Skeletal muscle satellite cell (primary cell): ENCODE results near the gene CLDN16.

Experiments used
- H3K27me3 ChIP-seq: 2 replicates; pipeline ENCODE4 v1.7.0; 2013; ENCODE audit warnings: low read length; ENCODE audit not compliant: control insufficient read depth, insufficient read depth
- H3K36me3 ChIP-seq: 2 replicates; pipeline ENCODE4 v1.7.0; 2013; ENCODE audit warnings: mild to moderate bottlenecking, control low read depth, low read length; ENCODE audit not compliant: insufficient read depth
- H3K4me1 ChIP-seq: 2 replicates; pipeline ENCODE4 v1.7.0; 2013; ENCODE audit warnings: low read length; ENCODE audit not compliant: control insufficient read depth, insufficient read depth
- H3K4me2 ChIP-seq: 2 replicates; pipeline ENCODE4 v1.7.0; 2013; ENCODE audit warnings: mild to moderate bottlenecking, low read length
- H3K4me3 ChIP-seq: 2 replicates; pipeline ENCODE4 v1.7.0; 2013; ENCODE audit warnings: low read length
- H3K9ac ChIP-seq: 2 replicates; pipeline ENCODE4 v1.7.0; 2013; ENCODE audit warnings: mild to moderate bottlenecking, low read depth, low read length, moderate library complexity
- H3K9me3 ChIP-seq: replicated peaks from 2 replicates; pipeline ENCODE4 v1.7.0; 2013; ENCODE audit warnings: mild to moderate bottlenecking, control low read depth, low read length

Gene CLDN16

DNA sequence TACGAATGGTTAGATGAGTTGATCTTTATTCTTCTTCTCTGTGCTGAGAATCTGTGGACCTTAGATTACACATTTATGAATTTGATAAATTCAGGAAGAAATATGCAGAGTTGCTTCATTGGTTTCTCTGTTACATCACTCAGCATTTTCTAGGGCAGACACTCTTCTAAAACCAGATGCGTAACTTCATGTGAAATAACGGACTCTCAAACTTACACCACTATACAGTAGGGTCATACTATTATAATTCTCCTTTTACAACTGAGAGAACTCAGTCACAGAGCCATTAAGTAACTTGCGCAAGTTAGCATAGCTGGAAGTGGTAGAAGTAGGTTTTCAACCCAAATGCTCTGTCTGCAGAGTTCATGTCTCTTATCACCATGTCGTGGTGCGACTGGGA lies 56.0 kb downstream of the CLDN16 start:
- Histone ChIP-seq H3K36me3 (no peaks in the 10 kb centered on the region), H3K4me2 (no peak overlapping the region), H3K9ac (no peak overlapping the region), H3K27me3 (no peaks in the 10 kb centered on the region), H3K4me1 (no peaks in the 10 kb centered on the region), H3K9me3 (no peaks in the 10 kb centered on the region), H3K4me3 (no peak overlapping the region)

DNA sequence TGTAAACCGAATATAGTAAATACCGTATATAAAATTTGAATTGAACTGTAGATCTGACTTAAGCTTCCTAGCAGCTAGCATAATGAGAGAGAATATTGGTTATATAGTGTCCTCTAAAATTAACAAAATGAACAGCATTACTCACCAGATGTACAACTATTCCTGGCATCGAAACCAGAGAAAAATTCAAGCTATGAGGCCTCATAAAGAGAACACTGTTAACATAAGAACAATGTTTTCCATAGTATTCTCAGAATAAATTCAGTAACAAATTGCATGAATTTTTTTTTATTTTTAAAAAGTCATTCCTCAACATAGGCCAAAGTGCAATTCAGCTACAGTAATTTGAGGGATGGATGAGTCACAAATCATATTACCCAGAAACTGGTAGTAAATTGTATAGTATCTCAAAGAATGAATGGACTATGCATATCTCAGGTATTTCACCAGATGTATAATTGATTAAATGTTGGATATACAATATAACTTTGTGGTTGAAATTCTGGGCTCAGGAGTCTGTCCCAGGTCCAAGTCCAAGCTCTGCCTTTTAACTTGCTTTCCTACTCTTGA lies 56.7 kb downstream of the CLDN16 start:
- H3K9ac ChIP-seq, result no peak overlapping the region
- no peaks in the 10 kb centered on the region for H3K27me3 ChIP-seq
- H3K4me2 ChIP-seq, result no peak overlapping the region
- no peak overlapping the region for H3K4me3 ChIP-seq
- no peaks in the 10 kb centered on the region for H3K36me3 ChIP-seq
- no peaks in the 10 kb centered on the region for H3K9me3 ChIP-seq
- H3K4me1 ChIP-seq, result no peaks in the 10 kb centered on the region

- no peaks in the 10 kb centered on the region for H3K9me3 ChIP-seq
- no peaks in the 10 kb centered on the region for H3K27me3 ChIP-seq
- H3K4me3 ChIP-seq, result no peak overlapping the region
Measured at GRCh38 chr3:190446573-190447279, 58.8 kb downstream of the CLDN16 start.

GRCh38 chr3:190448256-190448655 lies 60.3 kb downstream of the CLDN16 start:
- Histone ChIP-seq H3K9ac (no peak overlapping the region), H3K36me3 (no peaks in the 10 kb centered on the region)

More at GRCh38 chr3:190446573-190447279, 58.8 kb downstream of the CLDN16 start:
- Histone ChIP-seq H3K9ac (no peak overlapping the region), H3K4me1 (no peaks in the 10 kb centered on the region), H3K4me2 (no peak overlapping the region), H3K36me3 (no peaks in the 10 kb centered on the region)

DNA sequence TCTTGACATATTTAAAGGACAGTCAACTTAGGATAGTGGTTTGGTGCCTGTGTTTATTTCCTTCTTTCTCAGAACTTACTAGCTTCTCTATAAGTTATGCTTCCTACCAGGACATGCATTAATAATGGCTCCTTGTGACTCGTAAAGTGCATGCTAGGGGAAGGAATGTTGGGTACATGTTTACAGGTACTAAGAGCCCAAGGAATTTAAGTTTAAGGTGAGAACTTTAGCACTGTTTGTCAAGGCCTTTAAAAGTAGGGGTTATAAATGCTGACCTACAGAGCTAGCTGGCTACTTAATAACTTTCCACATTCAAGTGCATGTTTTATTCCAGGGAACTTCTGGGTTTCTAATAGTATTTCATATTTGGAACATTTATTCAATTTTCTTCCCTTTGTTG lies 61.8 kb downstream of the CLDN16 start, which contains the start of gene TMEM207:
TMEM207 (minus strand) TSS at position 101 of the 400 bp plus-strand sequence; CDS start at position 9, 92 bp downstream.
- no peaks in the 10 kb centered on the region for H3K4me1 ChIP-seq
- H3K4me2 ChIP-seq, result no peak within 1 kb of the TSS
- H3K4me3 ChIP-seq, result no peak within 1 kb of the TSS
- H3K27me3 ChIP-seq, result no peaks in the 10 kb centered on the region
- no peak within 1 kb of the TSS for H3K9ac ChIP-seq
- no peaks in the 10 kb centered on the region for H3K9me3 ChIP-seq
- H3K36me3 ChIP-seq, result no peaks in the 10 kb centered on the region

More at GRCh38 chr3:190448256-190448655, 60.3 kb downstream of the CLDN16 start:
- H3K4me3 ChIP-seq, result no peak overlapping the region
- H3K27me3 ChIP-seq, result no peaks in the 10 kb centered on the region
- H3K4me2 ChIP-seq, result no peak overlapping the region
- no peaks in the 10 kb centered on the region for H3K4me1 ChIP-seq
- H3K9me3 ChIP-seq, result no peaks in the 10 kb centered on the region

- Histone ChIP-seq H3K9me3 (no peaks in the 10 kb centered on the region), H3K9ac (no peak overlapping the region), H3K4me2 (no peak overlapping the region), H3K4me3 (no peak overlapping the region), H3K36me3 (no peaks in the 10 kb centered on the region), H3K27me3 (no peaks in the 10 kb centered on the region), H3K4me1 (no peaks in the 10 kb centered on the region)
Measured at GRCh38 chr3:190455828-190456227, 67.9 kb downstream of the CLDN16 start.

DNA sequence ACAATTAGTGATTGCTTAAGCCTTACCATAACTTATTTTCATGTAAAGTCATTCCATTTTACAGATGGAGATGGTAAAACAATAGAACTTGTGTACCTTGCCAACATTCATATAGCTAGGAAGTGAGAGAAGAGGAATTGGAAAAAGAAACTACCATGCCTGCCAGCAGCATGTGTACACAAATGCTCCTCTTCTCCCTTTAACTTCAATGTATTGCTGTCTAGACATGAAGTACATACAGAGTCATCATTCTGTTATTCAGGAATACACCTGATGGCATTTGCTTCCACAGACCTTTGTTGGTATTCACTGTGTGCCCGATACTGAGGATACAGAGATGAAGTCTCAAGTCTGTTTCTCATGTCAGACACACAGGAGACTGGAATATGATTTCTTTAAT lies 68.8 kb downstream of the CLDN16 start:
- Histone ChIP-seq H3K36me3 (no peaks in the 10 kb centered on the region), H3K27me3 (no peaks in the 10 kb centered on the region)

DNA sequence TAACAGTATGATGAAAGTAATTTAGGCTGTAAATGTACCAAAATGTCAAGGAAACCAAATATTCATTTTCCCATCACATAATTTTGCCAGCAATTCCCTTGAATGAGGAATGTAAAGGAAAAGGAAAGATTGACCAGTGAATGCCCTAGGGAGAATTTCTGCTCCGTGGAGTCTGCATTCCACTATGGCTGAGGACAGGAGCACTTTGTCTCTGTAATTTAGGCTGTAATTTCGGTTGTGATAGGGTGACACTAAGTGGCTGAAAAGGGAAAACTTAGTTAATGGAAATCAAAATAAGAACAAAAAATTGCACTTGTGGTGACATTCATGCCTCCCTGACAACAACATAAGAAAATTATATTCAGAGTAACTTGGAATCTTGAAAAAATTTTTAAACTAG lies 70.1 kb downstream of the CLDN16 start:
- Histone ChIP-seq H3K27me3 (no peaks in the 10 kb centered on the region), H3K36me3 (no peaks in the 10 kb centered on the region), H3K4me3 (no peak overlapping the region), H3K4me2 (no peak overlapping the region), H3K9me3 (no peaks in the 10 kb centered on the region), H3K4me1 (no peaks in the 10 kb centered on the region), H3K9ac (no peak overlapping the region)

More for the DNA sequence above, 68.8 kb downstream of the CLDN16 start:
- Histone ChIP-seq H3K4me3 (no peak overlapping the region), H3K9me3 (no peaks in the 10 kb centered on the region), H3K4me2 (no peak overlapping the region), H3K4me1 (no peaks in the 10 kb centered on the region), H3K9ac (no peak overlapping the region)
